Omental fat pad (tissue), 4 donors: ENCODE measurements around the gene SELENOF. TPM values are rescaled to one million over a fixed set of nuclear protein-coding genes. Genes with fewer than 3 reads are reported as not detected.
"Not testable (repeated sequence)": the region's sequence is repeated elsewhere in the genome, so short reads cannot be mapped to it uniquely, and the experiment has no call there.

Source experiments
- ATAC-seq: fragments of 150-250 bp; one replicate; pipeline ENCODE4 v1.9.1; 2016; ENCODE audit warnings: mild to moderate bottlenecking, moderate library complexity; ENCODE audit not compliant: low FRiP score
- DNase-seq: peaks from one replicate; pipeline ENCODE4 v3.0.0-alpha.2; 2019; ENCODE audit warnings: low spot score
- total RNA-seq, 4 donors: library from RNA; depleted of rRNA; stranded (reverse); fragments of >200 nt; gene quantifications; one replicate each; pipeline ENCODE4 v1.1.0, GENCODE V29; 2016
- TF ChIP-seq, protein P1 (sequence below), 3 donors: fragments of 450-650 bp; IDR thresholded peaks; one replicate each; pipeline ENCODE4 v1.5.1; 2016 to 2017; ENCODE audit warnings: antibody characterized with exemption in 3 of 3, mild to moderate bottlenecking in 3 of 3, moderate library complexity in 2 of 3

SELENOF gene
- total RNA-seq, 4 donors from 2014 or later: 120 to 177 (median 138) TPM

DNA sequence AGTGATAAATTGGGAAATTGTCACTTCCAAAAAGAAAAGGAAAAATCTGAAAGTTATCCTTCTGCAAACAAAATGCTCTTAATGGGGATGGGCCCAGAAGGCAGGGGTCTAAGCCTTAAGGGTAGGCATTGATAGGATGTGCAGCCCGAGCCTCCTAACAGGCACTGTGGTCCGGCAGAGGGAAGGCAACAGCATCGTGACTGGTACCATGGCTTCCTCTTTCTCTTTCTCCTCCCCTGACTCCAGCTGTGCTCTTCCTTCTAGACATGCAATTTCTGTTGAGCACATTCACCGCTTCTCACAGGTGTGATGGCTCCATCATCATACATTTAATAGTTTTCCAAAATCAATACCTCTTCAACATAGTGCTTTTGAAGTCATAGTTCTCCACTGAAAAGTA lies 91.5 kb downstream of the SELENOF start:
- DNase-seq: no peak
- TF ChIP-seq, protein P1, sequence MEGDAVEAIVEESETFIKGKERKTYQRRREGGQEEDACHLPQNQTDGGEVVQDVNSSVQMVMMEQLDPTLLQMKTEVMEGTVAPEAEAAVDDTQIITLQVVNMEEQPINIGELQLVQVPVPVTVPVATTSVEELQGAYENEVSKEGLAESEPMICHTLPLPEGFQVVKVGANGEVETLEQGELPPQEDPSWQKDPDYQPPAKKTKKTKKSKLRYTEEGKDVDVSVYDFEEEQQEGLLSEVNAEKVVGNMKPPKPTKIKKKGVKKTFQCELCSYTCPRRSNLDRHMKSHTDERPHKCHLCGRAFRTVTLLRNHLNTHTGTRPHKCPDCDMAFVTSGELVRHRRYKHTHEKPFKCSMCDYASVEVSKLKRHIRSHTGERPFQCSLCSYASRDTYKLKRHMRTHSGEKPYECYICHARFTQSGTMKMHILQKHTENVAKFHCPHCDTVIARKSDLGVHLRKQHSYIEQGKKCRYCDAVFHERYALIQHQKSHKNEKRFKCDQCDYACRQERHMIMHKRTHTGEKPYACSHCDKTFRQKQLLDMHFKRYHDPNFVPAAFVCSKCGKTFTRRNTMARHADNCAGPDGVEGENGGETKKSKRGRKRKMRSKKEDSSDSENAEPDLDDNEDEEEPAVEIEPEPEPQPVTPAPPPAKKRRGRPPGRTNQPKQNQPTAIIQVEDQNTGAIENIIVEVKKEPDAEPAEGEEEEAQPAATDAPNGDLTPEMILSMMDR (IDR thresholded peaks at IDR 0.05): no peak
- no peak for ATAC-seq

DNA sequence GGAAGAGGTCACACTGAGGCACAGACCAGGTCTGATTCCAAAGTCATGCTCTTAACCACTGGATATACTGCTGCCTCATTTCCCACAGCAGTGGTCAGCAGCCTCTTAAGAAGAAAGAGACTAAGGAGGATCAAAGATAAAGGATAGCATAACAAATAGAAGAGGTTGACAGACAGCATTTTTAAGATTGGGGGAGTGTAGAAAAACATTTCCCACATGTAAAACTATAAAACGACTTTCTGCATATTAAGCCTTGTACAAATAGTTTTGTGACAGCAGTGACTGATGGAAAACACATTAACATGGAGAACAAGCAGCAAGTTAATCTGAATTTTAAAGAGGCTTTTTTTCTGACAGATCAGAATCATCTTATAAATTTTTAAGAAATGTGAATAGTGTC lies 92.0 kb downstream of the SELENOF start:
- ATAC-seq: no peak
- DNase-seq: no peak
- TF ChIP-seq, protein P1 (IDR thresholded peaks at IDR 0.05): no peak

DNA sequence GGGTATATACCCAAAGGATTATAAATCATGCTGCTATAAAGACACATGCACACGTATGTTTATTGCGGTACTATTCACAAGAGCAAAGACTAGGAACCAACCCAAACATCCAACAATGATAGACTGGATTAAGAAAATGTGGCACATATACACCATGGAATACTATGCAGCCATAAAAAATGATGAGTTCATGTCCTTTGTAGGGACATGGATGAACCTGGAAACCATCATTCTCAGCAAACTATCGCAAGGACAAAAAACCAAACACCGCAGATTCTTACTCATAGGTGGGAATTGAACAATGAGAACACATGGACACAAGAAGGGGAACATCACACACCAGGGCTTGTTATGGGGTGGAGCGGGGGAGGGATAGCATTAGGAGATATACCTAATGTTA lies 94.0 kb downstream of the SELENOF start:
- not testable (repeated sequence) for DNase-seq, ATAC-seq

GRCh38 chr1:86817246-86817826 lies 96.6 kb downstream of the SELENOF start:
- not testable (repeated sequence) for DNase-seq, ATAC-seq

DNA sequence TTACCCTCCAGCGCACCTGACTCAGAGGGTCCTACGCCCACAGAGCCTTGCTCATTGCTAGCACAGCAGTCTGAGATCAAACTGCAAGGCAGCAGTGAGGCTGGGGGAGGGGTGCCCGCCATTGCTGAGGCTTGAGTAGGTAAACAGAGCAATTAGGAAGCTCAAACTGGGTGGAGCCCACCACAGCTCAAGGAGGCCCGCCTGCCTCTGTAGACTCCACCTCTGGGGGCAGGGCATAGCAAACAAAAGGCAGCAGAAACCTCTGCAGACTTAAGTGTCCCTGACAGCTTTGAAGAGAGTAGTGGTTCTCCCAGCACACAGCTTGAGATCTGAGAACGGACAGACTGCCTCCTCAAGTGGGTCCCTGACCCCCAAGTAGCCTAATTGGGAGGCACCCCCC lies 99.8 kb downstream of the SELENOF start:
- DNase-seq, ATAC-seq: not testable (repeated sequence)

Other genes starting within 250 kb of the SELENOF start
- 100 to 1,000 TPM in 1 of 4 donors, 10 to 100 TPM in 3; 79.1 to 113 (median 93.6) TPM for gene SH3GLB1, start 209.6 kb downstream of the SELENOF start, total RNA-seq
- 10 to 100 TPM; 11.7 to 25.3 (median 16.9) TPM for gene HS2ST1, start 509 bp upstream of the SELENOF start, total RNA-seq